ENCODE data around the gene RAPGEF6.
"Not testable (repeated sequence)": the region's sequence is repeated elsewhere in the genome, so short reads cannot be mapped to it uniquely, and the experiment has no call there.

GRCh38 chr5:131487371-131487770, 147.7 kb downstream of the RAPGEF6 start:
- TF ChIP-seq CTCF (IDR thresholded peaks at IDR 0.05; ENCODE audit: low read depth, low read length); EZH2phosphoT487 (IDR thresholded peaks at IDR 0.05; ENCODE audit: low read depth): not testable (repeated sequence)
